Activated naive CD4-positive, alpha-beta T cell treated with anti-CD3 and anti-CD28 coated beads for 36 hours (primary cell): ENCODE data around the gene ATG4C. TPM values are rescaled to one million over a fixed set of nuclear protein-coding genes. Genes with fewer than 3 reads are reported as not detected.
"Not testable (repeated sequence)": the region's sequence is repeated elsewhere in the genome, so short reads cannot be mapped to it uniquely, and the experiment has no call there.

Experiments
- CTCF ChIA-PET: fragments of 350-600 bp; sonication (Branson Sonifier 250); formaldehyde crosslinking; loops from one replicate; lab custom pipeline; 2021; ENCODE audit warnings: antibody characterized with exemption; lab: Charles Lee
- DNase-seq: peaks from one replicate; pipeline ENCODE4 v3.0.0-alpha.2; 2020
- H3K27ac Mint-ChIP-seq: one replicate; pipeline ENCODE4 v1.8.0; 2021; ENCODE audit warnings: mild to moderate bottlenecking, mixed read lengths
- H3K27me3 Mint-ChIP-seq: one replicate; pipeline ENCODE4 v1.8.0; 2021; ENCODE audit warnings: low read depth, mixed read lengths
- H3K36me3 Mint-ChIP-seq: one replicate; pipeline ENCODE4 v1.8.0; 2021; ENCODE audit warnings: low read depth, mixed read lengths
- H3K4me1 Mint-ChIP-seq: one replicate; pipeline ENCODE4 v1.8.0; 2021; ENCODE audit warnings: low read depth, mixed read lengths
- H3K4me3 Mint-ChIP-seq: one replicate; pipeline ENCODE4 v1.8.0; 2021; ENCODE audit warnings: mild to moderate bottlenecking, moderate library complexity, mixed read lengths
- H3K9me3 Mint-ChIP-seq: one replicate; pipeline ENCODE4 v1.8.0; 2021; ENCODE audit warnings: mixed read lengths
- intact Hi-C: fragments of 100-400 bp; cut with micrococcal nuclease; formaldehyde crosslinking; loops from one replicate; pipeline ENCODE4 v1.15.1; 2023
- total RNA-seq, 2 experiments: library from RNA; stranded (reverse); gene quantifications; one replicate each; pipeline ENCODE4 v1.2.3, GENCODE V29; 2021

The ATG4C gene
- total RNA-seq, 2 experiments from 2014 or later, result 13.4 to 15.1 TPM

DNA sequence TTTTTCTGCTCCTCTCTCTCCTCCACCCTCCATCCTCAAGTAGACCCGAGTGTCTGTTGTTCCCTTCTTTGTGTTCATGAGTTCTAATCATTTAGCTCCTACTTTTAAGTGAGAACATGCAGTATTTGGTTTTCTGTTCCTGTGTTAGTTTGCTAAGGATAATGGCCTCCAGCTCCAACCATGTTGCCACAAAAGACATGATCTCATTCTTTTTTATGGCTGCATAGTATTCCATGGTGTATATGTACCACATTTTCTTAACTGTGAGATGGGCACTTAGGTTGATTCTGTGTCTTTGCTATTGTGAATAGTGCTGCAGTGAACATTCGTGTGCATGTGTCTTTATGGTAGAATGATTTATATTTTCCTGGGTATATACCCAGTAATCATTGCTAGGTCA, 43.9 kb downstream of the ATG4C start:
- H3K27me3 Mint-ChIP-seq, H3K9me3 Mint-ChIP-seq, H3K4me1 Mint-ChIP-seq, DNase-seq, H3K27ac Mint-ChIP-seq, H3K4me3 Mint-ChIP-seq, intact Hi-C loops: not testable (repeated sequence)
- H3K36me3 Mint-ChIP-seq, result peaks cover 16% of the 10 kb centered on the region
- CTCF ChIA-PET, result interaction anchor here (0.6 to 1.0 kb wide), 3 partner anchors 9 to 818 kb away, joined by 3 to 5 read pairs (median 3); no protein-coding TSS in a partner anchor

DNA sequence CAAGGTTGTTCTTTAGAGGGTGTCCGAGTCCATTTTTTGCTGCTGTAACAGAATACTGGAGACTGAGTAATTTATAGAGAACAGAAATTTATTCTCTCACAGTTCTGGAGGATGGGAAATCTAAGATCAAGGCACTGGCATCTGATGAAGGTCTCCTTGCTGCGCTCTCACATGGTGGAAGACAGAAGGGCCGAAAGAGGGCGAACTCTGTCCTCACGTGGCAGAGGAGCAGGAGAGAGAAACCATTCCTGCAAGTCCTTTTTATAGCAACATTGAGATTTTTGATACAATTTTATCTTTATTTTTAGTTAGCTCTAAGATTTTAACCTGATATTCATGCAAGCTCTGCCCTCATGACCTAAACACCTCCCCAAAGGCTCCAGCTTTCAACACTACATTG, 48.3 kb downstream of the ATG4C start:
- CTCF ChIA-PET, result interaction anchor here (3.5 kb wide), 1 partner anchor 9 kb away, joined by 18 read pairs; no protein-coding TSS in a partner anchor
- DNase-seq, result no peak
- Mint-ChIP-seq H3K4me1 (peaks cover under 1% of the 10 kb centered on the region), H3K27ac (no peak overlapping the region), H3K36me3 (peaks cover 7% of the 10 kb centered on the region), H3K9me3 (peaks cover 4% of the 10 kb centered on the region), H3K4me3 (no peak overlapping the region), H3K27me3 (no peaks in the 10 kb centered on the region)
- intact Hi-C loops, result no loop called here

DNA sequence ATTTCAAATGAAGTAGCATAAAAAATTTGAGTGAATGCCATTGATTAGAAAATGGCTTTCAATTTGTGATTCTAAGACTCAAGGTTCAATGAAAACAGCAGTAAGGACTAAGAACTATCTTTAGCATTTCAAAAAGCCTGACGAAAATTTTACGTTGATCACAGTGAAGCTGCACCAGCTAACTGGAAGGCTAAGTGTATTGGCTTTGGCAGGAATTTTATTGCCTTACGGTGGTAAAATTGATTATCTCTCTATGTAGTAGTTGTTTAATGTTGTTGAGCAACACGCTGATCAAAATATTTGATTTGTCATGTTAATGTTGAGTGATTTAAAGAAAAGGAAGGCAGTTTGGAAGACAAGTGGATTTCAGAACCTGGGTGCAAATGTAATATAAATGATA, 49.6 kb downstream of the ATG4C start:
- CTCF ChIA-PET, result no interaction called here
- no peaks in the 10 kb centered on the region for H3K27me3 Mint-ChIP-seq

DNA sequence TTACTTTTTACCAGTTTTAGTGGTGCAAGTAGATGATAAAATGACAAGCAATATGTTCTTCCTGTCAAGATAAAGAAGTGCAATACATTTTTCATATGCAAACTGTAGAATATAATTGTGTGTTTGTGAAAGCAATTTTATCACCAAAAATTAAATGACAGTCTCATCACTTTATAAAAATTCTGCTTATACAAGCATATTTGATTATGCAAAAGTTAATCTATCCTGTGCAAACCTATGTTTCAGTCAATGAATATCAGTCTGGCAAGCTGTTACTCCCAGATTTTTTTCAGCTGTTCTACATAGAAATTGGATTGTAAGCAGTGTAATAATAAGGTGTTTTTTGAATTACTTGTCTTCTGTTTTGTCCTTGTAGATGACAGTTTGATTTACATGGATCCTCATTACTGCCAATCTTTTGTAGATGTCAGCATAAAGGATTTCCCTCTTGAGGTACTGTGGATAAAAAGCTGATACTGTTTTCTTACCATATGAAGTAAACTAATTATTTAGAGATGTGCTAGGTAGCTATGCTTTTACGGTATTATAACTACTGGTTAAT, 50.5 kb downstream of the ATG4C start:
- DNase-seq, result no peak
- Mint-ChIP-seq H3K4me1 (no peaks in the 10 kb centered on the region), H3K36me3 (peaks cover 1% of the 10 kb centered on the region), H3K4me3 (no peak overlapping the region), H3K9me3 (no peaks in the 10 kb centered on the region), H3K27me3 (no peaks in the 10 kb centered on the region), H3K27ac (no peak overlapping the region)
- intact Hi-C loops, result no loop called here
- CTCF ChIA-PET, result interaction anchor here (0.5 kb wide), 1 partner anchor 328 kb away, joined by 4 read pairs; no protein-coding TSS in a partner anchor

More for the DNA sequence above, 49.6 kb downstream of the ATG4C start:
- no peak for DNase-seq
- H3K36me3 Mint-ChIP-seq, result peaks cover 1% of the 10 kb centered on the region
- no peaks in the 10 kb centered on the region for H3K9me3 Mint-ChIP-seq
- intact Hi-C loops, result no loop called here
- H3K27ac Mint-ChIP-seq, result no peak overlapping the region
- no peak overlapping the region for H3K4me3 Mint-ChIP-seq
- no peaks in the 10 kb centered on the region for H3K4me1 Mint-ChIP-seq

DNA sequence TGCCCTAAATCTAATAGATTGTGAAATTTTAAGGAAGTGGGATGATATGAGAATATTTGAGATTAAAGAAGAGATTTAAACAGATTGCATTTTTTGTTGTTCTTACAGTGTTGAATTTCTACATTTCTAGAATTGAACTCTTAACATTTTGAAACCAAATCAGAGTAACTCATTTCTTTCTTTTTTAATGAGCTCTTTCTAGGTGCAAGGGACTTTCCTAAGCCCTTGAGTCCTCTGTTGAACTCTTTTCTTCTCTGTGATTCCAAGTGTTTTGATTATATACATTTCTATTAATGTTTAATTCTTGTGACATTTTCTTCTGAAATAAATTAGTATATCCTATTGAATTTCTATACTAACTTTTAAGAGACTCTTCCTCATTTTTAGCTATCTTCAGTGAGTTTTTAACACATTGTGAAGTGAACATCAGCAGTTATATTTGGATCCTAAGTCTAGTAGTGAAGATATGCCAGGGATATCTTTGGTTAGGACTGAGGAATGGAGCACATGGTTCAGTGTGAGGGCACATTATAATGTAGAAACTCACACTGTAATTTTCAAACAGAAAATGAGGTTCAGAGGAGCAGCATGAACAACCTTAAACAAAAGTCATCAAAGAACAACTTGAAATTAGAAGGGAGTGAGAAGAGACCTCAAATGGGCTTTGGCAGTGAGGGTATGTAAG, 53.1 kb downstream of the ATG4C start:
- Mint-ChIP-seq H3K9me3 (no peaks in the 10 kb centered on the region), H3K36me3 (peaks cover 1% of the 10 kb centered on the region), H3K27ac (no peak overlapping the region), H3K4me3 (no peak overlapping the region), H3K27me3 (no peaks in the 10 kb centered on the region), H3K4me1 (no peaks in the 10 kb centered on the region)
- intact Hi-C loops, result no loop called here
- no peak for DNase-seq
- CTCF ChIA-PET, result interaction anchor here (1.0 kb wide), 1 partner anchor 9 kb away, joined by 5 read pairs; no protein-coding TSS in a partner anchor

DNA sequence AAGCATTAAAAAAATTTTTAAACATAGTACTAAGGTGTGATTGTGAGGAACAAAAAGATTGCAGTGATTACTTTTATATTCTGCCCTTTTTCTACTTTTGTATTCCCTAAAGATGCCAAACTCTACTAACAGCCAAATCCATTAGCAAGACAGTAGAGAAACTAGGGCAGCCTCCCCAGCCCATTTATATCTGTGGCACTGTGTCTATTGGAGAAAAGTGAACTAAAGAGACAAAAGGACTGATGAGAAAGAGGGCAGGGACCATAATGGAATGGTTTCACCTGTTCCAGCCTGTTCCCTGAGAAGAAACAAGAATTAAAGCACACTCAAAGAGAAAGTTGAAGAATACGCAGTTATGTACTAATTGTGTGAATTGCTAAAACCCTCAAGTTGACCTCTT, 56.6 kb downstream of the ATG4C start:
- intact Hi-C loops, result loop anchor here (2.0 to 10.0 kb wide), 3 partner anchors 308 to 697 kb away; partner anchors contain the start of gene FOXD3
- Mint-ChIP-seq H3K27ac (no peak overlapping the region), H3K4me3 (no peak overlapping the region), H3K4me1 (no peaks in the 10 kb centered on the region), H3K27me3 (no peaks in the 10 kb centered on the region), H3K9me3 (no peaks in the 10 kb centered on the region), H3K36me3 (no peaks in the 10 kb centered on the region)
- no peak for DNase-seq
- CTCF ChIA-PET, result interaction anchor here (1.3 to 2.2 kb wide), 5 partner anchors 9 to 698 kb away, joined by 4 to 18 read pairs (median 5); no protein-coding TSS in a partner anchor

DNA sequence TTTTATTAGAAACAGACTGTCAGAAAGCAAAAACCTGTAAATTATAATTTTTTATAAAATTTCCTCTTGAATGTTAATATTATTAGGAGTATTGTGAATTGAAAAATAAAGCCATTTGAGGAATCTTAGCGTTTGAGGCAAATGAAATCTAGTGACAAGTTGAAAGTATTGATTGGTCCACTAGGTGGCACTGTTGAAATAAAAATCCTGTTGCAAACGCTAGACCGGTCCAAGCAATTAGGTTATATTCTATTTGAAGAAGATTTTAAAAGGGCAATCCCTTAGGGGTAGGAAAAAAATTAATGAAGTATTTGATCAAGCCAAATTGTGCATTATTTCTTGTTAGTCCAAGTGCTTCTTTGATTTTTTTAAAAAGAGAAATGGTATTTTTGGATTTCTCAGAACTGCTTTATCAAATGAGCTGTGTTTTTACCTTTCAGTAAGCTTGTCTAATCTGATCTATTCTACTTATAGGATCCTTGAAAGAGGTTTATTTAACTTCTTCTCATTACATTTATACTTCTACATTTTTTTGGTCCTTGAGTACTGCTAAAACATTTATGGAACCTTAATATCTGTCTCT, 57.7 kb downstream of the ATG4C start:
- no peaks in the 10 kb centered on the region for H3K27me3 Mint-ChIP-seq
- CTCF ChIA-PET, result interaction anchor here (0.6 to 2.2 kb wide), 19 partner anchors 11 to 1330 kb away, joined by 3 to 18 read pairs (median 3); no protein-coding TSS in a partner anchor
- no peaks in the 10 kb centered on the region for H3K4me1 Mint-ChIP-seq
- no peaks in the 10 kb centered on the region for H3K36me3 Mint-ChIP-seq
- H3K27ac Mint-ChIP-seq, result no peak overlapping the region
- no peak overlapping the region for H3K4me3 Mint-ChIP-seq
- DNase-seq, result peak; percentile 7
- intact Hi-C loops, result loop anchor here (1.0 to 10.0 kb wide), 4 partner anchors 307 to 696 kb away; partner anchors contain the start of gene FOXD3
- no peaks in the 10 kb centered on the region for H3K9me3 Mint-ChIP-seq

DNA sequence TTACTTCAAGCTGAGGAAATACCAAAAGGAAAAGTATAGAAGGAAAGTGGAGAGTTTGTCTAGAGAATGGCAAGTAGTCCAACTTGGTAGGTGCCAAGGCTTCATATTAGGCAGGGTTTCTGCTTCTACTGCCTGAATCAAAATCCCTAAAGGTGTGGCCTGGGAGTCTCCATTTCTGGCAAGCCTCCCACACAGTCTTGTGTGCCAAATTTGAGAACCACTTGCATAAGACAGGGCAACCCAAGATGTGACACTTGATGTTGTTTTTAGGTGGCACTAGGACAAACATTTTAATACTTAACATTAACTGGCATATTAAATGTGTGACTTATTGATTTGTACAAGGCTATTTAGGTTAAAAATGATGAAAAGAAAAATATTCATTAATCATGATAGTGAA, 60.1 kb downstream of the ATG4C start:
- DNase-seq, result no peak
- Mint-ChIP-seq H3K36me3 (no peaks in the 10 kb centered on the region), H3K4me3 (no peak overlapping the region), H3K27me3 (no peaks in the 10 kb centered on the region), H3K9me3 (no peaks in the 10 kb centered on the region), H3K4me1 (no peaks in the 10 kb centered on the region), H3K27ac (no peak overlapping the region)
- intact Hi-C loops, result loop anchor here (5.0 to 10.0 kb wide), 2 partner anchors 481 to 693 kb away; partner anchors contain the start of gene FOXD3
- CTCF ChIA-PET, result no interaction called here

DNA sequence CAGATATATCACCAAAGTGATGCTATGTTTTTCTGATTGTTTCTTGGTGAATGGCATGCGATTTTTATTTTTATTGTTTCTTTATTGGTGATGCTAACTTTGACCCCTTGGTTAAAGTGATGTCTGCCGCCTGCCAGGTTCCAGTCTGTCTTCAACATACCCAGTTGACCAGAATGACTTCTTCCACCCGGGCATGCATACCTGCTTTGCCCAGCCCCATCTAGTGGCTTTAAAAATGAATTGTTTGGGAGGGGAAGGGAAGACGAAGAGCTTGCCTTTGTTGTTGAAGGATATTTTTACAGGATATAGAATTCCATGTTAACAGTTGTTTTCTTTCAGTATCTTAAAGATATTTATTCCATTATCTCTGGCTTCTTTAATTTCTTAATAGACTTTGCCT, 65.1 kb downstream of the ATG4C start:
- Mint-ChIP-seq H3K9me3 (no peaks in the 10 kb centered on the region), H3K36me3 (peaks cover 3% of the 10 kb centered on the region), H3K4me1 (no peaks in the 10 kb centered on the region), H3K27me3 (no peaks in the 10 kb centered on the region), H3K4me3 (no peak overlapping the region), H3K27ac (no peak overlapping the region)
- intact Hi-C loops, result loop anchor here (10.0 kb wide), 1 partner anchor 476 kb away; the partner anchor contains the start of gene FOXD3
- CTCF ChIA-PET, result interaction anchor here (1.0 kb wide), 1 partner anchor 10 kb away, joined by 4 read pairs; no protein-coding TSS in a partner anchor
- no peak for DNase-seq

DNA sequence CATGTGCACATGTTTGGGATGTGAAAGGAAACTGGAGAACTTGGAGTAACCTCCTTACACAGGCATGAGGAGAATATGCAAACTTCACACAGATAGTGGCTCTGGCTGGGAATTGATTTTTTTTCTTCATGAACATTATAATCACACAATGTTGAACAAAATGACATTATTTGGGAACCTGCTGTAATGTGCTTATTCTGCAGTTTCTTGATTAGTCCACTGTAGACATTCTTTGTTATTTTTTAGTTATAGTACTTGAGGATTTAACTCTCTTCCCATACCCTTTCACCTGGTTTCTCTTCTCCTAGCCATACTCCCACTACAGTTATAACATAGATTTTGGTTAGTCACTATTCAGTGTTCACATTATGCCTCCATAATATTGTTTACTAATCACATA, 68.3 kb downstream of the ATG4C start:
- H3K4me1 Mint-ChIP-seq, result no peaks in the 10 kb centered on the region
- no peak overlapping the region for H3K4me3 Mint-ChIP-seq
- H3K27ac Mint-ChIP-seq, result no peak overlapping the region
- peaks cover 7% of the 10 kb centered on the region for H3K36me3 Mint-ChIP-seq
- no peaks in the 10 kb centered on the region for H3K9me3 Mint-ChIP-seq
- no peaks in the 10 kb centered on the region for H3K27me3 Mint-ChIP-seq
- intact Hi-C loops, result no loop called here
- no peak for DNase-seq
- CTCF ChIA-PET, result interaction anchor here (1.3 to 1.5 kb wide), 2 partner anchors 11 to 12 kb away, joined by 4 to 5 read pairs; no protein-coding TSS in a partner anchor

DNA sequence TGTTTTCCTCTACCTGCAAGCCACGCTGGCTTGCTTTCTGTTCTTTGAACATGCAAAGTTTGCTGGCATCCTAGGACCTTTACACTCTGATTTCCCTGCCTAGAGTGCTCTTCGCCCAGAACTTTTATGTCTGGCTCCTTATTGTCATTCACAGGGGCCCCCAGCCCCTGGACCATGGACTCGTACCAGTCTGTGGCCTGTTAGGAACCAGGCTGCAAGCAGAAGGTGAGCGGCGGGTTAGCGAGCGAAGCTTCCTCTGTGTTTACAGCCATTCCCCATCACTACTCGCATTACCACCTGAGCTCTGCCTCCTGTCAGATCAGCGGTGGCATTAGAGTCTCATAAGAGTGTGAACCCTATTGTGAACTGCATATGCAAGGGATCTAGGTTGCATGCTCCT, 73.0 kb downstream of the ATG4C start:
- CTCF ChIA-PET, result no interaction called here

DNA sequence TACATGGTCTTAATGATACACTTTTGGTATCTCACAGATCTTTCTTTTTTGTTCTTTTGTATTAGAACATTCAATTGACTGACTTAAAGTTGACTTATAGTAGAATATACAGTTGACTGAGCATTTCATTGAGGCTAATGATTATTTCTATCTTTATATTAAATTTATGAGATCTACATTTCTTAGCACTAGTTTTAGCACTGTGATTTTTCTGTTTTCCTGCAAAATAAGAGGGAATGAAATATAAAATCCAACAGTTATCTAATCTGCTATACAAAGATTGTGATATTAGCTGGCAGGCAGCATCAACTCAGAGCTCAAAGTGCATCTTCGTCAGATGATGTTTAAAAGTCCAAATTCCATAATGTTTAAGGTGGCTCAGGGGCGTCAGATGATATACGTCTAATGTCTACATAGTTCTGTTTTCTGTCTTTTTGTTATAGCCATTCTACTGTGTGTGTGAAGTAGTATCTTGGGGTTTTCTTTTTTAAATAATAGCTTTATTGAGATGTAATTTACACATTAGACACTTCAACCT, 85.4 kb downstream of the ATG4C start:
- Mint-ChIP-seq H3K9me3 (no peaks in the 10 kb centered on the region), H3K4me1 (no peaks in the 10 kb centered on the region), H3K36me3 (no peaks in the 10 kb centered on the region), H3K4me3 (no peak overlapping the region), H3K27me3 (peaks cover 4% of the 10 kb centered on the region), H3K27ac (no peak overlapping the region)
- CTCF ChIA-PET, result interaction anchor here (0.6 kb wide), 1 partner anchor 27 kb away, joined by 3 read pairs; no protein-coding TSS in a partner anchor
- intact Hi-C loops, result no loop called here
- DNase-seq, result no peak

More for the DNA sequence above, 73.0 kb downstream of the ATG4C start:
- intact Hi-C loops, result no loop called here
- H3K4me1 Mint-ChIP-seq, result no peaks in the 10 kb centered on the region
- H3K36me3 Mint-ChIP-seq, result peaks cover 6% of the 10 kb centered on the region
- no peak overlapping the region for H3K27ac Mint-ChIP-seq
- H3K9me3 Mint-ChIP-seq, result no peaks in the 10 kb centered on the region
- H3K4me3 Mint-ChIP-seq, result no peak overlapping the region
- no peaks in the 10 kb centered on the region for H3K27me3 Mint-ChIP-seq
- no peak for DNase-seq
